GM18520 (cell line): ENCODE data around the gene ZSCAN5A.
"Not testable (repeated sequence)": the region's sequence is repeated elsewhere in the genome, so short reads cannot be mapped to it uniquely, and the experiment has no call there.

Source experiments
- ATAC-seq: cut with Tn5 transposase; IDR thresholded peaks from one replicate; pipeline ENCODE4 v1.9.1; 2021; ENCODE audit not compliant: unreplicated experiment

Gene ZSCAN5A, protein sequence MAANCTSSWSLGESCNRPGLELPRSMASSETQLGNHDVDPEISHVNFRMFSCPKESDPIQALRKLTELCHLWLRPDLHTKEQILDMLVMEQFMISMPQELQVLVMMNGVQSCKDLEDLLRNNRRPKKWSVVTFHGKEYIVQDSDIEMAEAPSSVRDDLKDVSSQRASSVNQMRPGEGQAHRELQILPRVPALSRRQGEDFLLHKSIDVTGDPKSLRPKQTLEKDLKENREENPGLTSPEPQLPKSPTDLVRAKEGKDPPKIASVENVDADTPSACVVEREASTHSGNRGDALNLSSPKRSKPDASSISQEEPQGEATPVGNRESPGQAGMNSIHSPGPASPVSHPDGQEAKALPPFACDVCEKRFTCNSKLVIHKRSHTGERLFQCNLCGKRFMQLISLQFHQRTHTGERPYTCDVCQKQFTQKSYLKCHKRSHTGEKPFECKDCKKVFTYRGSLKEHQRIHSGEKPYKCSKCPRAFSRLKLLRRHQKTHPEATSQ

DNA sequence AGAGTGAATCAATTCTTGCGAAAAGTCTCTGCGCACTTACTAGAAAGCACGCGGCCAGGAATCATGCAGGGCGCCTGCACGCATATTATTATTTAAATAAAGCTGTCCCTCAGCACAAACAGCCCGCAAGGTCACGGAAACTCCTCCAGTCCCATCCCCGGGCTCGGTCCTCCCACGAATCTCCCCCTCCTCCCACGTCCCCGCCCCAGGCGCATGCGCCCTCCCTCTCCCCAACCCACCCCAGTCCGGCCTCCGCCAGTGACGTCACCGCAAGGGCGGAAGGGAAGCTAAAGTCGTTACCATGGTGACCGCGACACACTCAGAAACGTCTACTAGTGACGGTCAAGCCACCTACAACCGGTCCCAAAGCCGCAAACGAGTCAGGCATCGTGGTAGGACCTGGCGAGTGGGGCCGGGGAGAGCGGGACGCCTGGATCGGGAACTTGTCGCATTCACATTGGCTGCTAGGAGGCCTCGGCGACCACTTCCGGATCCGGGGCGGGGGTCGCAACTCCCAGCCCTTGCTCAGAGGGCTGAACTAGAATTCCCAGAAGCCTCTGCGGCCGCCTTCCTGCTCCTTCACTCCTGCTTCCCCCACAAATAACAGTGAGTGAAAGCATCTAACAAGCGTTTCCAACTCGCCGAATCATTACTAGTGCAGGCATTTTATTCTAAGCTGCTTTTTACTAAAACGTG is at the start of gene ZSCAN5A:
ZSCAN5A (minus strand) TSS at position 459 of the 696 bp plus-strand sequence. CDS start 89,793 bp downstream, outside the sequence.
- peak; percentile 50 for ATAC-seq

- ATAC-seq, result no peak
Measured at GRCh38 chr19:56360841-56361240, 46.2 kb upstream of the ZSCAN5A start.

GRCh38 chr19:56356944-56357343 is 42.3 kb upstream of the ZSCAN5A start:
- no peak for ATAC-seq

GRCh38 chr19:56355517-56355916 is 40.9 kb upstream of the ZSCAN5A start:
- ATAC-seq, result no peak

DNA sequence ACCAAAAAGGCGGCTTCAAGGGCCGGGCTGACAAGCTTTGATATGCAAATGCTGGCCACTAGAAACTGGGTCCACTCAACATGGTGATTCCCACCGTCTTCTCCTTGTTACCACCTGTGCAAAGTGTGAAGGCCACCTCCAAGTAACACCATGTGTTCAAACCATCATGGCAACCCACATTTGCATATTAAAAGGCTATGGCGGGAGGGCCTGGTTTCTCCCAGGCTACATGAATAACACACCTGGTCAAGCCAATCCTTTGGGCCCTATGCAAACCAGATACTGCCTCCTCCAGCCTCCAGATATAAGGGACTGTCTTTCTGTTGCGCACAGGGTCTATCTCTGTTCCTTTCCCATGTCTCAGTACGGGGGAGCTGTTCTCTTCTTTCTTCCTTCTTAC is 36.6 kb upstream of the ZSCAN5A start:
- ATAC-seq, result no peak

GRCh38 chr19:56350416-56351045 is 35.9 kb upstream of the ZSCAN5A start:
- ATAC-seq, result no peak

- ATAC-seq, result no peak
Measured at GRCh38 chr19:56348289-56348877, 33.7 kb upstream of the ZSCAN5A start.

DNA sequence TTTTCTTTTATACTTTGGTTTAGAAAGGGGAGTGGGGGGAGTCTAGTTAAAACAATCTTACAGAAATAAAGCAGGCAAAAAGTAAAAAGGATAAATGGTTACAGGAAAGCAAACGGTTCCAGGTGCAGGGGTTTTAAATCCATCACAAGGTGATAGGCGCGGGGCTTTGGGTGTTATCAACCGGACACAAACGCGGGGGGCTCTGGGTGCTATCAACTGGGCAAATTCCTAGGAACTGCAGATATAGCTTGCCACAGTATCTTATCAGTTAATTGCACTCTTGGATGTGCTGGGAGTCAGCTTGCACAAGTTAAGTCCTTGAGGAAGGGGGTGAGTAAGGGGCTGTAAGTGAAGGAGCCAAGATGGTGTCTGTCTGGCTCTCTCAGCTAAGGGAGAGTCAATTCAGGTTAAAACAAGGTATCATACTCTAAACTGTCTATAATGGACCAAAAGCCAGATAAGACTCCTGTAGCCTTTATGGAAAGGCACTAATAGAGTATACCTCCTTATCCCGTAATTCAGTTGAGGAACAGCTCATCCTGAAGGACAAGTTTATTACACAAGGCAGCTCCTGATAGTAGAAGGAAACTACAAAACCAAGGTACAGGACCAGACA is 32.6 kb upstream of the ZSCAN5A start:
- no peak for ATAC-seq

- no peak for ATAC-seq
Measured at GRCh38 chr19:56341948-56342347, 27.3 kb upstream of the ZSCAN5A start.

GRCh38 chr19:56339031-56339430 is 24.4 kb upstream of the ZSCAN5A start:
- not testable (repeated sequence) for ATAC-seq

DNA sequence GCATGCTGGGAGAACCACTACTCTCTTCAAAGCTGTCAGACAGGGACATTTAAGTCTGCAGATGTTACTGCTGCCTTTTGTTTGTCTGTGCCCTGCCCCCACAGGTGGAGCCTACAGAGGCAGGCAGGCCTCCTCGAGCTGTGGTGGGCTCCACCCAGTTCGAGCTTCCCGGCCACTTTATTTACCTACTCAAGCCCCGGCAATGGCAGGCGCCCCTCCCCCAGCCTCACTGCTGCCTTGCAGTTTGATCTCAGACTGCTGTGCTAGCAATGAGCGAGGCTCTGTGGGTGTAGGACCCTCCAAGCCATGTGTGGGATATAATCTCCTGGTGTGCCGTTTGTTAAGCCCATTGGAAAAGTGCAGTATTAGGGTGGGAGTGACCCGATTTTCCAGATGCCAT is 22.4 kb upstream of the ZSCAN5A start:
- ATAC-seq, result not testable (repeated sequence)

- not testable (repeated sequence) for ATAC-seq
Measured at GRCh38 chr19:56335371-56335770, 20.7 kb upstream of the ZSCAN5A start.

DNA sequence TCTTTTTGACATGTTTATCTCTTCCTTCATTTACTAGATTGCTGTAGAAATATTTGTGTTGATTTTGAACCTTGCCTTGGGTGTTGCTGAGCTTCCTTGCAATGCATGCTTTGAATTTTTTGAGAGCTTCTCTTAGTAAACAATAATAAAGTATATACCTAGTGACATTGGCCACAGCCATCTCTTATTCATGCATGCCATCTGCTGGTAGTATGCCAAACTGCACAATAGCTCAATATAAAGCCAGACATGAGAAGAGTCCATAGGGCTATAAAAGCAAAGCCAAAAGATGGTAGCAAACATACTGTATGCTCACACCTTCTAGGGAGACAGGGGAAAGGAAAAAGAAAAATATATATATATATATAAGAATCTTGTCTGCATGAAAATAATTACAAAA is 18.9 kb upstream of the ZSCAN5A start:
- no peak for ATAC-seq

DNA sequence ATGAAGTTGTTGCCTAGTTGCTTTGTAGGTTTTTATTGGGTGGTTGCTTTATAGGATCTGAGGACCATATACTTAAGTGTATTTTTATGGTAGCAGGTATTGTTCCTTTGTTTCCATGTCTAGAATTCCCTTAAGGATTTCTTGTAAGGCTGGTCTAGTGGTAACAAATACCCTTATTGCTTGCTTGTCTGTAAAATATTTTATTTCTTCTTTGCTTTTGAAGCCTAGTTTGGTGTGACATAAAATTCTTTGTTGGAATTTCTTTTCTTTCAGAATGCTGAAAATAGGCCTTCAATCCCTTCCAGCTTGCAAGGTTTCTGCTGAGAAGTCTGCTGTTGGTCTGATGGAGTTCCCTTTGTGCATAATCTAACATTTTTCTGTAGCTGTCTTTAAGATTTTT is 18.1 kb upstream of the ZSCAN5A start:
- ATAC-seq, result no peak

DNA sequence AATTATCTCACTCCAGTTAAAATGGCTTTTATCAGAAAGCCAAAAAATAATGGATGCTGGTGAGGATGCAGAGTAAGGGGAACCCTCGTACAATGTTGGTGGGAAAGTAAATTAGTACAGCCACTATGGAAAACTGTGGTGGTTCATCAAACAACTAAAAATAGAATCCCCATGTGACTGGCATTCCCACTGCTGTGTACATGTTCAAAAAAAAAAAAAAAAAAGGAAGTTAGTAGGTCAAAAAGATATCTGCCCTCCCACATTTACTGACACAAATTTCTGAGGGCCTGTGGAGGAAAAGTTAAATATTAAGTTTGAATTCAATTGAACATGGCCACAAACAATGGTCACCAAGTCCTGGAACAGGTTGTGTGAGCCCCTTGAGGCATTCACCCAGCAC is 9.8 kb upstream of the ZSCAN5A start:
- no peak for ATAC-seq

- ATAC-seq, result no peak
Measured at GRCh38 chr19:56321989-56322440, 7.4 kb upstream of the ZSCAN5A start.

GRCh38 chr19:56321254-56321988 is 6.8 kb upstream of the ZSCAN5A start:
- ATAC-seq, result no peak

GRCh38 chr19:56319991-56320390 is 5.4 kb upstream of the ZSCAN5A start:
- no peak for ATAC-seq

DNA sequence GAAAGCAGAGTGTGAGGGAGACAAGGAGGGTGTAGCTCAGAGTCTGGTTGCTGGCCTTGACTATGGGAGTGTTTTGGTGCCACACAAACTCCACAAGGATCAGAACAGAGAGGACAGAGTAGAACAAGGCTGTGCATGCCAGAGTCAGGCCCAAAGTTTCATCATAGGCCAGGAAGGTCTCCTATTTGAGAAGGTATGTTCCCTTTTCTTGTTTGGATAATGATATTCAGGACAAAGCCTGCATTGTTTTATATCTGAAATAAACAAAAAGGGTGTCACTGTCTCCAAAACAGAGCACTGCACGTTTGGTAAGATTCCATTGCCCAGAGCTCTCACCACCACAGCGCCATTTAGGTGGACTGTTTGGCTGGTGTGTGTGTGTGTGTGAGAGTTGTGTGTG is 3.1 kb upstream of the ZSCAN5A start:
- ATAC-seq, result no peak

DNA sequence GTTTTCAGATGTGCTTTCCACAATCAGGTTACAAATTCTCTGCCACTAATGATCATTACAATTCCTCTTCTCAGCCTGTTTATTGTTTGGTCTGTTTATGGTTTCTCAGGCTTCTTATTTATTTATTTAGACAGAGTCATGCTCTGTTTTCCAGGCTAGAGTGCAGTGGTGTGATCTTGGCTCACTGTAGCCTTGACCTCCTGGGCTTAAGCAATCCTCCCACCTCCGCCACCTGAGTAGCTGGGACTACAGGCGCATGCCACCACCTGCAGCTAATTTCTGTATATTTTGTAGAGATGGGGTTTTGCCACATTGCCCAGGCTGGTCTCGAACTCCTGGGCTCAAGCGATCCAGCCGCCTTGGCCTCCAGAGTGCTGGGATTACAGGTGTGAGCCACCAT is 2.1 kb upstream of the ZSCAN5A start:
- ATAC-seq, result no peak
